Adipose tissue (tissue), 3 donors: ENCODE results near the gene MAP4K4. TPM values are rescaled to one million over a fixed set of nuclear protein-coding genes. Genes with fewer than 3 reads are reported as not detected.

ENCODE experiments used
- H3K27ac ChIP-seq: one replicate; pipeline ENCODE4 v1.5.1; 2013; ENCODE audit warnings: low read depth, low read length
- WGBS, 3 donors: extraction: QIAGEN DNeasy Blood & Tissue Kit; methylation state at CpG; one replicate each; pipeline ENCODE4 v1.1.7; 2013; 5-methylcytosine and 5-hydroxymethylcytosine counted together
- polyA plus RNA-seq, 3 donors: library from polyadenylated mRNA; stranded (reverse); fragments of 200-250 nt; gene quantifications; one replicate each; pipeline ENCODE4 v1.2.3, GENCODE V29; 2013
- donor health status: healthy with polysubstance abuse.
- donor health status: Bipolar disorder and iron deficiency.
- donor health status: healthy.

Gene MAP4K4
- polyA plus RNA-seq, 3 donors, result 7.9 to 63.7 (median 34.8) TPM

GRCh38 chr2:101815154-101815553 is 117.6 kb downstream of the MAP4K4 start:
- whole genome bisulfite sequencing, 3 donors, result 95 to 98% (median 97%) methylated on average over 3 of the region's 3 CpGs
- H3K27ac ChIP-seq, result no peak overlapping the region

DNA sequence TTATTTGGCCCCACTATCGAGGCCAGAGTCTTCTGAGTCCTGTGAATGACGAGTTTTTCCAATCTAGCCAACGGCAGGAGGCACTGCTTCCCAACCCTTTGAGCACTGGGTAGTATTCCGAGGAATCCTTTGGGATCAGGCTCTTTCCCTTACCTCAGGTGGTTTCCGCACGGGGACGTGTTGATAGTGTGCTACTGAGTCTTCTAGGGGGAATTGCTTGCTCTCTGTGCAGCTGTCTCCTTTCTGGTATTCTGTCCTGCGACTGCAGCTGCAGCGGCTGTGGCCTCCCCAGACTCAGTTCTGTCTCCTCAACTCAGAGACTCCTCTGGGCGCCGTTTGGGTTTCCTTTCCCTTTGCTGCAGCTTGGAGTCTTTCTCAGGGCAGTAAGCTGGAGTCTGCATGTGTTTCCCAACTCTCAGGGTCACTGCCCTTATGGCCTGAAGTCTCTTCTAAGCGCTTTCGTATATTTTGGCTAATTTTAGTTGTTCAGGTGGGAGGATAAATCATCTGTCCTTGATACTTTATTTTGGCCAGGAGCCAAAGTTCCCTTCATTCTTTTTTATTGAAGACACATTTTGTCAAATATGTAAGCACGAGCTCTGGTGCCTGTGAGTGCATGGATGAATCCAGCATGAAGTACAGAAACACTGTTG is 118.4 kb downstream of the MAP4K4 start:
- H3K27ac ChIP-seq, result no peak overlapping the region
- 72 to 79% (median 75%) methylated on average over 14 of the region's 14 CpGs for WGBS, 3 donors

GRCh38 chr2:101816598-101816997 is 119.1 kb downstream of the MAP4K4 start:
- 80 to 91% (median 88%) methylated on average over 4 of the region's 4 CpGs for WGBS, 3 donors
- no peak overlapping the region for H3K27ac ChIP-seq

GRCh38 chr2:101817481-101817880 is 120.0 kb downstream of the MAP4K4 start:
- no peak overlapping the region for H3K27ac ChIP-seq
- 95 to 99% (median 96%) methylated on average over 6 of the region's 6 CpGs for WGBS, 3 donors

- H3K27ac ChIP-seq, result no peak overlapping the region
- 81 to 100% (median 95%) methylated on average over 1 of the region's 1 CpG for WGBS, 3 donors
Observed at GRCh38 chr2:101818531-101819451, 121.3 kb downstream of the MAP4K4 start.

GRCh38 chr2:101820519-101820918 is 123.0 kb downstream of the MAP4K4 start:
- no peak overlapping the region for H3K27ac ChIP-seq
- WGBS, 3 donors, result 78 to 87% (median 83%) methylated on average over 4 of the region's 4 CpGs

GRCh38 chr2:101821059-101821805 is 123.7 kb downstream of the MAP4K4 start:
- no peak overlapping the region for H3K27ac ChIP-seq
- 89 to 95% (median 92%) methylated on average over 3 of the region's 3 CpGs for WGBS, 3 donors

- H3K27ac ChIP-seq, result no peak overlapping the region
- 86 to 94% (median 92%) methylated on average over 6 of the region's 6 CpGs for WGBS, 3 donors
Observed at GRCh38 chr2:101821828-101822458, 124.4 kb downstream of the MAP4K4 start.

DNA sequence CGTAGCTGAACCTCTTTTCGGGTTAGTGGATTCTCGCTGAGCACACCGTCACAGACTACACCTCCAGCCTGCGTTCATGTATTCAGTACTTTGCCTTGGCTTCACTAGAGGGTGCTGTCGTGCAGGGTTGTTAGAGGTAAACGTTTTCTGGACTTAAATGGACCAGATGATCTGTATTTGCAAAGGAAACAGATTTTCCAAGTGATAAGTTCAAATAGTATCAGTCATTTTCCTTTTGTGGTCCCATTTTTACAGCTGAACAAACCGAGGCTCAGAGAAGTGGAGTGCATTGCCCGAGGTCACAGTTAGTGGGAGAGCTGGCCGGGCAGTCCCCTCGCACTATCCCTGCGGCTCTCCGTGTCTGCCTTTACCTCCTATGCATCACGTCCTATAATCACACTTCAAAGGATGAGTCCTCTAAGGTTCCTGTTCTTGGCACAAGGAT is 125.9 kb downstream of the MAP4K4 start:
- H3K27ac ChIP-seq, result no peak overlapping the region
- 42 to 48% (median 47%) methylated on average over 14 of the region's 14 CpGs for WGBS, 3 donors

GRCh38 chr2:101823859-101824258 is 126.4 kb downstream of the MAP4K4 start:
- no peak overlapping the region for H3K27ac ChIP-seq
- WGBS, 3 donors, result 70 to 81% (median 80%) methylated on average over 4 of the region's 4 CpGs

DNA sequence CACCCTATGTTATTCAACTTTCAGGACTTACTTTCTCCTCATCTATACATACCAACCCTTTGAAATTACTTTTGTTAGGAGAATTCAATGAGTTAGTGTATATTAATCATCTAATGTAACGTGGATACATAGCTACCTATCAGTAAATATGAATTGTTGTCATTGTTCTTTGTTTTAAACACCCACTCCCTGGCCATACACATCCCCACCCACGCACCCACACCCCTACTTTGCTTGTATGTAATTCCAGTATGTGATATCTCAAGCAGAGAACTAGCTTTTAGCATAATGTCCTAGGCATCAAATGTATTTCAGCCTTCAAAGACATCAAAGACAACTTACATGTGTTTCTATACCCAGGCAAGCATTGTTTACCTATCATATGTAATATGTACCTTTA is 129.2 kb downstream of the MAP4K4 start:
- H3K27ac ChIP-seq, result no peak overlapping the region
- 89 to 91% (median 90%) methylated on average over 2 of the region's 2 CpGs for WGBS, 3 donors

GRCh38 chr2:101827246-101827645 is 129.7 kb downstream of the MAP4K4 start:
- WGBS, 3 donors, result 73 to 78% (median 75%) methylated on average over 2 of the region's 2 CpGs
- H3K27ac ChIP-seq, result no peak overlapping the region

GRCh38 chr2:101828257-101828656 is 130.8 kb downstream of the MAP4K4 start:
- WGBS, 3 donors, result 48 to 62% (median 59%) methylated on average over 5 of the region's 5 CpGs
- H3K27ac ChIP-seq, result no peak overlapping the region

- no peak overlapping the region for H3K27ac ChIP-seq
- WGBS, 3 donors, result 25 to 56% (median 41%) methylated on average over 7 of the region's 7 CpGs
Observed at GRCh38 chr2:101828673-101829334, 131.3 kb downstream of the MAP4K4 start.

DNA sequence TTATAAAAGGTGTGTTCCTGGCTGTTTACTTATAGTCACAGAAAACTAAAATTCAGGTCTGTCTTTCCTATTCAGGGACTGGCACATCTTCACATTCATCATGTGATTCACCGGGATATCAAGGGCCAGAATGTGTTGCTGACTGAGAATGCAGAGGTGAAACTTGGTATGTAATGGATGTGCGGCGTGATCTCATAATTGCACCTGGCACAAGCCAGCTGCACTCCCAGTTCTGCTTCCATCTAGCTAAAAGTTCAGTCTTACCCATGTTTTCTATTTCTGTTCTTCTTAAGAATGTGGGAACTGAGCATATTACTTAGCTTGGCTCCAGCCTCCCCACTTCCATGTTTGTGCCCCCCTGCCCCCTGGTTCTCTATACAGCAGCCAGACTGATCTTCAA is 131.9 kb downstream of the MAP4K4 start:
- WGBS, 3 donors, result 93 to 94% (median 94%) methylated on average over 3 of the region's 3 CpGs
- H3K27ac ChIP-seq, result no peak overlapping the region

DNA sequence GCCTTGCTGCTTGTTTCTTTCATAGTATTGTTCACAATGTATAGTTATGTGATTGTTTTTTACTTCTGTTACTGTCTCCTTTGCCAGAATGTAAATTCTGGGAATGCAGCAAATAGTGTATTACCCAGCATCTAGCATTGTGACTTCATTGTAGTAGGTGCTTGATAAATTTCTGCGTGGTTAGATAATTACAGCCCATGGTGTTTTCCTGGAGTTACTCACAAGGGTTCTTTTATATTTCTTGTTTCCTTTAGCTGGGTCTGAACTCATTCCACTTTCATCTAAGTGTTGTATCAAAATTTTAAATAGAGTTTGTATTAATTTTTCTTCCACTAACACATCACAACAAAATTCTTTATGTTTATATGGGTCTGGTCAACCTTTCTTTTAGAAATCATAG is 132.6 kb downstream of the MAP4K4 start:
- no peak overlapping the region for H3K27ac ChIP-seq
- WGBS, 3 donors, result 75 to 83% (median 78%) methylated on average over 1 of the region's 1 CpG

- H3K27ac ChIP-seq, result no peak overlapping the region
- 78 to 81% (median 79%) methylated on average over 5 of the region's 5 CpGs for WGBS, 3 donors
Observed at GRCh38 chr2:101830555-101830954, 133.0 kb downstream of the MAP4K4 start.

DNA sequence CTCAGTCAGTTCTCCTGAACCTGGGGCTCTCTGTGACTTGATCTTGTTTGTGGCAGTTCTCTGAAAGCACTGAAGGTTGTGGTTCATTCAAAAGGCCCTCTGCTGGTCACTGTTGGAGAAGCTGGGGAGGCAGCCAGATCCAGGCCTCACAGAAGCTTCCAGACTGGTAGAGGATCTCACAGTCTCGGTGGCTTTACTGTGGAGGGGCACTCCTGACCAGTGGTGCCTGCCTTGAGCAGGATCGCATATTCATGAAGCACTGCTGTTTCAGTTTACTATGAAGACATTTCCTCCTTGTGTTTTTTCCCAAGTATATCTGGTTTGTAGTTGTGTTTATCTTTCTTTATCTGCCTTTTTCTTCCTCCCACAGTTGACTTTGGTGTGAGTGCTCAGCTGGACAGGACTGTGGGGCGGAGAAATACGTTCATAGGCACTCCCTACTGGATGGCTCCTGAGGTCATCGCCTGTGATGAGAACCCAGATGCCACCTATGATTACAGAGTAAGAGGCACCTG is 133.9 kb downstream of the MAP4K4 start:
- WGBS, 3 donors, result 38 to 66% (median 55%) methylated on average over 5 of the region's 5 CpGs
- H3K27ac ChIP-seq, result no peak overlapping the region
